ENCODE data around the gene GFY. TPM values are rescaled to one million over a fixed set of nuclear protein-coding genes. Genes with fewer than 3 reads are reported as not detected.
A peak's percentile ranks its signal among the peaks of the same experiment; 100 is the strongest.

Gene GFY
- total RNA-seq, 1 donor from 2014 or later = 0.14 TPM

DNA sequence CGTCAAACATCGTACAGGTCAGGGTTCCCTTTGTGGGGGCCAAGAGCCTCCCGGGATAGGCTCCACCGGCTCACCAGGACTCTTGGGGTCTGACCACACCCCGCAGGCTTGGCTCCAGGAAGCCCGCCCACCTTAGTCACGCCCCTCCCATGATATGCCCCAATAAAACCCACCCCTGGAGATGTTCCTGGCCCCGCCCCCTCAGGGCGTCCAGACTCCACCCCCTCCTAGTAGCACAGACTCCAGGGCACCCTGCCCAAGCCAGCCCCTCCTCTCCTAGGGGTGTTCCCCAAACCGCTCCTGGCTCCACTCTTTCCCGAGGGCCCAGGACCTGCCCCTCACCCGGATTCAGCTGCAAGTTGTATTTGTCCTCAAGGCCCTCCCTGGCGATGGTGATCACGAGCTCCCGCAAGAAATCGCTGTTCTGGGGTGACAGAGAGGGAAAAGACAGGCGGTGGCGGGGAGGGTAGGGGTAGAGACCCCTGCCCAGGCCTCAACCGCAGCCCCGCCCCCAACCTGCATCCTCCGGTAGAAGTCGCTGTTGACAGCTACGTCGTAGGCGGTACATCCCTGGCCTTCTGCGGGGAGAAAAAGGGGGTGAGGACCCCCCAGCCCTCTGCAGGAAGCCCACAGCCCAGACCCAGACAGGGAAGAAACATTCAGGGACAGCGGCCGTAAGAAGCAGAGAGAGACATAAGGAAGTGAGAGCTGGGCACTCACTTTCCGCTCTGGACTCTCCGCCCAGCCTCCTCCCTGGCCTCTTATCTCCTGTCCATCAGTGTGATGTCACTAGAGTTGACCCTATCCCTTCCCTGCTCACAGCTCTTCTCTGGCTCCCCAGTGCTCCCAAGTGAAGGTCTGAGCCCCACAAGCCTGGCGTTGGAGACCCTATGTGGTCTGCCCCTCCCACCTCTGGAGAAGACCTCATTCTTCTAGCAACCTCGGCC, 22.6 kb downstream of the GFY start:
- intact Hi-C loops (cut with micrococcal nuclease) = loop anchor here (10.0 kb wide), 1 partner anchor 53 kb away; no protein-coding TSS in a partner anchor
- Histone ChIP-seq H3K4me1 (peaks cover 35% of the 10 kb centered on the region), H3K27me3 (ENCODE audit: low read depth) (no peaks in the 10 kb centered on the region), H3K9me3 (replicated peaks) (no peaks in the 10 kb centered on the region), H3K27ac (replicated peaks) (peak overlapping the region; percentile 19), H3K36me3 (peaks cover 20% of the 10 kb centered on the region), H3K4me3 (no peak overlapping the region)
- peak; percentile 45 for DNase-seq
- TF ChIP-seq, protein P1, sequence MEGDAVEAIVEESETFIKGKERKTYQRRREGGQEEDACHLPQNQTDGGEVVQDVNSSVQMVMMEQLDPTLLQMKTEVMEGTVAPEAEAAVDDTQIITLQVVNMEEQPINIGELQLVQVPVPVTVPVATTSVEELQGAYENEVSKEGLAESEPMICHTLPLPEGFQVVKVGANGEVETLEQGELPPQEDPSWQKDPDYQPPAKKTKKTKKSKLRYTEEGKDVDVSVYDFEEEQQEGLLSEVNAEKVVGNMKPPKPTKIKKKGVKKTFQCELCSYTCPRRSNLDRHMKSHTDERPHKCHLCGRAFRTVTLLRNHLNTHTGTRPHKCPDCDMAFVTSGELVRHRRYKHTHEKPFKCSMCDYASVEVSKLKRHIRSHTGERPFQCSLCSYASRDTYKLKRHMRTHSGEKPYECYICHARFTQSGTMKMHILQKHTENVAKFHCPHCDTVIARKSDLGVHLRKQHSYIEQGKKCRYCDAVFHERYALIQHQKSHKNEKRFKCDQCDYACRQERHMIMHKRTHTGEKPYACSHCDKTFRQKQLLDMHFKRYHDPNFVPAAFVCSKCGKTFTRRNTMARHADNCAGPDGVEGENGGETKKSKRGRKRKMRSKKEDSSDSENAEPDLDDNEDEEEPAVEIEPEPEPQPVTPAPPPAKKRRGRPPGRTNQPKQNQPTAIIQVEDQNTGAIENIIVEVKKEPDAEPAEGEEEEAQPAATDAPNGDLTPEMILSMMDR (IDR thresholded peaks at IDR 0.05; ENCODE audit: borderline replicate concordance) = no peak

DNA sequence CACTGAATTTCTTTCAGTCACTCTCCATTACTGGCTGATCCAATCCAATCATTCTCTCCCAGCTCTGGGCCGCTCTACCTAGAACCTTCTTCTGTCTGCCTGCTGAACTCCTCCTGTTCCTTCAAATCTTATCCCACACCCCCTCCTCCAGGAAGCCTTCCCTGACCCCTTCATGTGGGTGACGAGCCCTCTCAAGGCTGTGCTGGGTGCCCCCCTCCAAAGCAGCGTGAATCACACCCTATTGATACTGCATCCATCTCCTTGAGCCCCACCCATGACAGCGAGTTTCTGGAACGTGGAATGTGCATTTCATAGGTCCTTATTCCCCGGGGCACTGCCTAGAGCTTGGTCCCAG, 23.2 kb downstream of the GFY start:
- peaks cover 35% of the 10 kb centered on the region for H3K4me1 ChIP-seq
- no peak overlapping the region for H3K27ac ChIP-seq (replicated peaks)
- TF ChIP-seq, protein P1 (IDR thresholded peaks at IDR 0.05; ENCODE audit: borderline replicate concordance) = no peak
- H3K9me3 ChIP-seq (replicated peaks) = no peaks in the 10 kb centered on the region
- intact Hi-C loops (cut with micrococcal nuclease) = loop anchor here (10.0 kb wide), 1 partner anchor 54 kb away; no protein-coding TSS in a partner anchor
- no peak overlapping the region for H3K4me3 ChIP-seq
- no peaks in the 10 kb centered on the region for H3K27me3 ChIP-seq (ENCODE audit: low read depth)
- H3K36me3 ChIP-seq = peaks cover 20% of the 10 kb centered on the region
- no peak for DNase-seq

DNA sequence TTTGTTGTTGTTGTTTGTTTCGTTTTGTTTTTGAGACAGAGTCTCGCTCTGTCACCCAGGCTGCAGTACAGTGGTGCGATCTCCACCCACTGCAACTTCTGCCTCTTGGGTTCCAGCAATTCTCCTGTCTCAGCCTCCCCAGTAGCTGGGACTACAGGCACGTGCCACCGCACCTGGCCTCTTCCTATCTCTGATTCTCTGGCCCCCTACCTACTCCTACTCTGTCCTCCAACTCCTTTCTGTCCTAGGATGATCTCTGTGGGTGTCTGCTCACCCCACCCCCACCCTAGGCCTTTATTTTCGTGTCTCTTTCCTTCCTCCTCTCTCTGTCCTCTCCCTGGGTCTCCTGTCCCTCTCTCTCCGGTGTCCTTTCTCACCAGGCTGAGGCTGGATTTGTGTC, 25.2 kb downstream of the GFY start:
- intact Hi-C loops (cut with micrococcal nuclease) = no loop called here
- TF ChIP-seq, protein P1 (IDR thresholded peaks at IDR 0.05; ENCODE audit: borderline replicate concordance) = no peak
- no peak overlapping the region for H3K27ac ChIP-seq (replicated peaks)
- peak overlapping the region; percentile 70 for H3K4me3 ChIP-seq
- no peaks in the 10 kb centered on the region for H3K27me3 ChIP-seq (ENCODE audit: low read depth)
- no peak for DNase-seq
- H3K36me3 ChIP-seq = peaks cover 20% of the 10 kb centered on the region
- H3K4me1 ChIP-seq = peaks cover 42% of the 10 kb centered on the region
- H3K9me3 ChIP-seq (replicated peaks) = no peaks in the 10 kb centered on the region

DNA sequence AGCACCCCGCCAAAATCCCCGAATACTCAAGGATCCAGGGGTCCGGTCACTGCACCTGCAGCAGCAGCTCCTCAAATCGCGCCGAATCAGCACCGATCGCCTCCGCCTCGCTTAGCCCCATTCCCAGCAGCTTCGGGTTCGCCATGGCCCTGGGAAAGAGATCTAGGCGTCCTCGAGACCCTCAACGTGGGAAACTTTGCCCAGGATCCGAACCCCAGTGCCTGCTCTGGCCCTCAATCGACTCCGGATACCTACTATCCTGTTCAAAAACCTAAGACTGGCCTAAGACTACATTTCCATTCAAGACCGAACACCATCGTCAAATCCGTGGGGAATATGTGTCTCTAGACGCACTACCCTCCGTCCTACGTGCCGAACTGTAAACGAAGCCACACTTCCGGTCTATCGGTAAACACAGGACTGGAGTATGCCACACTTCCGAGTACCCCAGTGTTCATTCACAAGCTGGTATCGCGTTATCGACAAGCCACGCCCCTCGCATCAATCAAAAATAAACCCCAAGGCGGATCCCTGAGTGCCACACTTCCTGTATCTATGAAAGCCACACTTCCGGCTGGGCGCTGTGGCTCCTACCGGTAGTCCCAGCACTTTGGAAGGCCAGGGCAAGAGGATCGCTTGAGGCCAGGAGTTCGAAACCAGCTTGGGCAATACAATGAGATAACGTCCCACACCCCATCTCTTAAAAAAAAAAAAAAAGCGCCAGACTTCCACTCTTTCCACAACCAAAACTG, 26.4 kb downstream of the GFY start, which contains the start of gene PIH1D1:
PIH1D1 (minus strand) TSS at position 385 of the 752 bp plus-strand sequence; CDS start at position 145, 240 bp downstream.
- Histone ChIP-seq H3K9me3 (replicated peaks) (no peaks in the 10 kb centered on the region), H3K4me1 (peaks cover 46% of the 10 kb centered on the region), H3K27ac (replicated peaks) (peak within 1 kb of the TSS; percentile 99), H3K36me3 (peaks cover 20% of the 10 kb centered on the region), H3K4me3 (peak within 1 kb of the TSS; percentile 70), H3K27me3 (ENCODE audit: low read depth) (no peaks in the 10 kb centered on the region)
- peak; percentile 96 for DNase-seq
- TF ChIP-seq, protein P1 (IDR thresholded peaks at IDR 0.05; ENCODE audit: borderline replicate concordance) = peak; percentile 46
- intact Hi-C loops (cut with micrococcal nuclease) = no loop called here

DNA sequence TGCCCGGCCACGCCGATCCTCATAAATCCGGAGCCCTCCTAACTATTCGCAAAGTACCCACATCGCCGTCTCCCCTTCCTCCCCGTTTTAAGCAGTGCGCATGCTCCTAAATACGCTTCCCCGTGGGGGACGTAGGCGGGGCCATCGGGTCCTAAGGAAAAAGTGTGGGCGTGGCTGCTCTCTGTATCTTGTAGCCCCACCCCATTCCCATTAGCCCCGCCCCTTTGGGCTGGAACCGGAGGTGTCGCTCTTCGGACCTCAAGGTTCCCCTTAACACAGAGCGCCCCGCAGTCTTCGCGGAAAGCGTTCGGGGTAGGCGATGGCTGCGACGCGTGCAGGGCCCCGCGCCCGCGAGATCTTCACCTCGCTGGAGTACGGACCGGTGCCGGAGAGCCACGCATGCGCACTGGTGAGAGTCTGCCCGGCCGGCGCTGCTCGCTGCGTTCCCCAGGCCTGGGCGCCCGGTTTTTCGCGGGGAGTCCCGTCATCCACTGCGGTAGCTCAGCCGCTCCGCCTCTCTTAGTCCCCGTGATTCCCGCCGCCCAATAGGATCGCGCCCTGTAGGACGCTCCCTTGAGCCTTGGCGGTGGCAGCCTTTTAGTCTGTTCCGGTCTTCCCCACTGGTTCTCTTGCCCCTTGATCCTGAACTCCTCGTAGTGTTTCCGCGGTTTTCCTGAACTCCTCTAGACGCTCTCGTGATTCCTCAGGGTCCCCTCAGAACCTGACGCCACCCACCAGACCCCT, 28.0 kb downstream of the GFY start, which contains the start of gene ALDH16A1:
ALDH16A1 (plus strand) TSS at position 213 of the 744 bp plus-strand sequence; CDS start at position 320, 107 bp downstream.
- TF ChIP-seq, protein P1 (IDR thresholded peaks at IDR 0.05; ENCODE audit: borderline replicate concordance) = no peak
- intact Hi-C loops (cut with micrococcal nuclease) = no loop called here
- DNase-seq = peak; percentile 98
- H3K4me1 ChIP-seq = peaks cover 54% of the 10 kb centered on the region
- no peaks in the 10 kb centered on the region for H3K9me3 ChIP-seq (replicated peaks)
- peak within 1 kb of the TSS; percentile 99 for H3K27ac ChIP-seq (replicated peaks)
- no peaks in the 10 kb centered on the region for H3K27me3 ChIP-seq (ENCODE audit: low read depth)
- H3K36me3 ChIP-seq = peaks cover 11% of the 10 kb centered on the region
- peak within 1 kb of the TSS; percentile 70 for H3K4me3 ChIP-seq

Measured in left ventricle myocardium inferior (tissue), 1 donor.